Left hindlimb (tissue), 1 donor: ENCODE data around the gene HDAC4.

ENCODE experiments used
- DNase-seq: peaks from one replicate; pipeline ENCODE4 v3.0.0-alpha.2; 2018

HDAC4 gene

DNA sequence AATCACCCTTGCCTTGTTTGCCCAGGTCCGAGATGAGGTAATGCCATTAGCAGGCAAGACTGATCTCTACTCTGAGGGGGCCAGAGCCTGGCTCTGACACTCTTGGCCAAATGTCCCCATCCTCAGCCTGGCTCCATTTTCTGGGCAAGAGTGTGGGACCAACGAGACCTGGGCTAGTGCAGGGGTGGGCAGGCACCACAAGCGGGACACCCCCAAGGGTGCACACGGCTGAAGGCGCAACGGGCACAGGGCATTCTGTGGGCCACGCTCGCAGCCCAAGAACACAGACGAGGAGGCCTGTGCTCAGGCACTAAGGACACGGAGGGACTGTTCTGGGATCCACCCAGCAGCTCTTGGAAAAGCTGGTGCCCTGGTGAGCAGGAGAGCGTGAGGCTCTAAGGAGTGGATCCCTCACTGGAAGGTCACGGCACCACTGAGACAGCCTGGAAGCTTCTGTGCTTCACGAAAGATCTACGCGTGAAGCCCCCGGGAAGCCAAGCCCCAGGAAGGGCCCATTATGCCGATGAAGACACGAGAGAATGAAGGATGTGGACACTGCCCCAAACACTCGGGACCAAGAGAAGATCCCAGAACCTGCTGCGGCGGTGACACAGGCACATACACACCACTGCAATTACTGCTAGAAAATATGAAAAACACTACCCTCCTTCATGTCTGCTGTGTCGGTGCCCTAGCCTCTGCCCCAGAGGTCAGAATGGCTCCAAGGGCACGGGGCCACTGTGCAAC lies 138.2 kb downstream of the HDAC4 start:
- DNase-seq: peak; percentile 23

DNA sequence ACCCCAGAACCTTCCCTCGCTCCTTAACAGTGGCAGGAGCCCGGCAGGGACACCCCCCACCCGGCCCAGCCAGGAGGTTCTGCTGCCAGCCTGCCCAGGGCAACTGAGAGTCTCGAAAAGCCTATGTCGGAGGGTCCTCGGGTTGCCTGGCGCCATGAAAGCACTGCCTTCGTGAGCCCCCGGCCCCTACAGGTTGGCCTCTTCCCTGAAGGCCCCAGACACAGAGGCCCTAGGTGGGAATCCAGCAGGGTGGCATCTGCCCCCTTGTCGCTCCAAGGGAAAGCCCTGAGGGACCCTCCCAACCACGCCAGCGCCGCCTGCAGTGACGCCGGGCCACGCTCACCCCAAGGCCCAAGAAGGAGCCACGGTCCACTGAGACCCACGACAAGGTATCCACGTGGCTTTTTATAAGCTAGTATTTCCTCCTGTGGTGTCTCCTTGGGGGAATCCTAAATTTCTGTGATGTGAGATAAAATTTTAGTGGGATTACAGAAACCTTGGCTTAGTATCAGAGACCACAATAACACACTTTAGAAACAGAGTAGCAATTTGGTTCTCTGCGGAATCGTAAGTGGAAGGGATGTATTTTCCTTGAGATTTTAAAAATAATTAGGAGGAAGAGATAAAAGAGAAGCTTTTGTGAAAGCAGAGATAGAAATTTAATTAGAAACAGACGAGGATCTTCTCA lies 138.9 kb downstream of the HDAC4 start:
- DNase-seq: peak; percentile 18

DNA sequence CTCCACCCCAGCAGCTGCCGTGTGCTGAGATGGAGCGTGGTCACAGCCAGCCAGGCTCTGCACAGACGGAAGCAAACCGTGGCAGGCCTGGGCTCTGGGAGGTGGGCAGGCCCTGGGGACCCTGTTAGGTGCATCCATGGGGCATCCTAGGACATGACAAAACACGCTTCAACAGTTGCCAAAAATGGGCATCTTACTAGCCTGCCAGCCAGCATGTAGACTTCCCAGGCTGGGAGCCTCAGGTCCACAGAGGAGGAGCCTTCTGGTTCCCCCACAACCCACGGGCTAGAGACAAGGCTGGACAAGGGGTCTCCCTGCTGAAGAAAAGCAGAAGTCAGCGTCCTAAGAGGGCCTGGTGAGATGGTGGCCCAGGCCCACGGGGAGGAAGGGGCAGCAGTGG lies 139.5 kb downstream of the HDAC4 start:
- DNase-seq: no peak

DNA sequence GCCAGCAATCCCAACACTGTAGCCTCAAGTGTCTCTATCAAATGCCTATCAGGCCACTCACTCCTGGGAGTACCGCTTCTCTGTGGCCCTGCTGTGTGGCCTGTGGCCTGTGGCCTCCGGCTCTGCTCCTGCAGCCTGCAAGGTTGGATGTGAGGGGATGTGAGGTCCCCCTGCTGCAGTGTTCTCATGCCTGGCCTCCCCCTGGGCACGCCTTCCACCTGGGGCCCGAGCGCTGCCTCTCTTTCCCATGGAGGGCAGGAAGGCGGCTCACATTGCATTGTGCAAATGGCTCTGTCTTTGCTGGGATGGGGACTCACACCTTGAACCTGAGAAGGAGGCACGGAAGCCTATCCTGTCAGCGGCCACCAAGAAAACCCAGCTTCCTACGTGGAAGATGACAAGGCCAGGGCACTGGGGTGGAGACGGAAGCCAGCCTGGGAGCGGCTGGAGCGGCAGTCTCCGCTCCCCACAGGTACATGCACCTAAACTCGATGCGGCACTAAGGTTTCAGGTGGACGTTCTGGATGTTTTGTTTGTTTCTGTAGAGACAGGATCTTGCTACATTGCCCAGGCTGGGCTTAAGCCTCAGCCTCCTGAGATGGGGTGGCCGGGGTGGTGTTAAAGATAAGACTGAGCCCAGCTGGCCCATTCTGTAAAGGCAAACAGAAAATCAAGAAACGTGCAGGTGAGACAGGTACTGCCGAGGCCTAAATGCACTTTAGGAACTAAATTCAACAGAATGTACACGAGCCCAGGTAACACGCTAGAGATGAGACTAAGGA lies 140.1 kb downstream of the HDAC4 start:
- no peak for DNase-seq

DNA sequence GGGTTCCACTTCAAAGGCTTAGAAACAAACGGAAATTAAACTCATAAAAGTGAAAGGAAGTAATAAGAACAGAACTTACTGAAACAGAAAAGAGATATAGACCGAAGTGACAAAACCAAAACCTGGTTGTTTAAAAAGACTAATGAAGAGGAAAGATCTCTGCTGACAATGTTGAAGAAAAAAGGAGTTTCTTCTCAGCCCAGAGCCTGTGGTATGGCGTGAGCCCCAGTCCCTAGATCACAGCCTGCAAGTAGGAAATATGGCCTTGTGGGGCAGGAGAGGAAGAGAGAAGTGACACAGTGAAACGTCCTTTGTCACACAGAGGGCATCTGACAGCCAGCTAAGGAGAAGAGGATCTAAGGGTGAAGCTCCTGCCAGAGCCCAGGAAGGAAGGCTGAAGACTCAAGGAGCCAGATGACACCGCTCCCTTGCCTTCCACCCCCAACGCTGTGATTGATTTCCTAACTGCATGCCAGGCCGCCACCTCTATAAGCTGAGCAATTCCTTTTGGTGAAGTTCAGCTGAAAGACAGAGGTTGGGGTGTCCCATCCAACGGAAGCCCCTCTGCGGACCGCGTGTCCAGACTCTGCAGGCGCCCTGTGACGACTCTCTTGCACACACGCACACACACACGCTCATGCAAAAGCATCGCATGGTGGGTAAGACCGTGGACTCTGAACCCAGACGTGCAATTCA lies 141.1 kb downstream of the HDAC4 start:
- no peak for DNase-seq

DNA sequence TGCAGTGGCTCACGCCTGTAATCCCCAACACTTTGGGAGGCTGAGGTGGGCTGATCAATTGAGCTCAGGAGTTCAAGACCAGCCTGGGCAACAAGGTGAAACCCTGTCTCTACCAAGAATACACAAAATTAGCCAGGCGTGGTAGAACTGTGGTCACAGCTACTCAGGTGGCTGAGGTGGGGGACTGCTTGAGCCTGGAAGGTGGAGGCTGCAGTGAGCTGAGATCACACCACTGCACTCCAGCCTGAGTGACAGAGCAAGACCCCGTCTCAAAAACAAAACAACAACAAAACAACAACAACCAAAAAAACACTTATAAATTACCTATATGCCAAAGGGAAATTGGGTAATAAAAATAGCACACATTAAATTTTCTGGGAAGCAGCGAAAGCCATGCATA lies 141.6 kb downstream of the HDAC4 start:
- DNase-seq: no peak

DNA sequence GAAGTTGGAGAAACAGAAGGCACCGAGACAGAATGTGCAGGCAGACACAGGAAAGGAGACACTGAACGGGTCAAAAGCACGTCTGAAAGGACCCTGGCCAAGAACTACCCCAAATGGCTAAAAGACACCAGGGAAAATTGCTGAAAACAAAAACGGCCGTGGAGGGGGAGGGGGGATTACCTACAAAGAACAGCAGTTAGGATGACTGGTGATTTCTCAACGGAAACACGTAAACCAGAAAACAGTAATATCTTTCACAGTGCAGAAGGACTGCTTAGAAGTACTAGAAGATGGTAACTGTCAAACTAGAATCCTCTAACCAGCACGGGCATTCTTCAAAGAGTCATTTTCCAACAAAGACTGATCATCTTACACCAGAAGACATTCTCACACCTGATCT lies 142.6 kb downstream of the HDAC4 start:
- DNase-seq: no peak

DNA sequence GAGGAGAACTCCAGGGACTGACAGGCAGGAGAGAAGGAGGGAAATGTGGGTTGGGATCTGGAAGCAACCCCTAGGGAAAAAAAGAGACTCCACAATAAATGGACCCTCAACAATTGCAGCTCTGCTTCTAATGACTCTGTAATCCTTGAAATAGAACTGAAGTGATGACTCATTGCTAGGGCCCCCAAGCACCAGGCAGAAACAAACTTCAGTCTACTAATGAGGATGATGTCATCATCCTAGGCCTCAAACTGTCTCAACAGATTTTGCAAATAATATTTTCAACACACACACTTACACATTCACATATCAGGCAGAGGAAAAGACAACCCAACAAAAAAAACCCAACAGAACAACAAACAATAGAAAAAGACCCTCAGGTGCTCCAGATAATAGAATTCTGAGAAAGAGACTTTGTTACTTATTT lies 143.3 kb downstream of the HDAC4 start:
- DNase-seq: no peak

DNA sequence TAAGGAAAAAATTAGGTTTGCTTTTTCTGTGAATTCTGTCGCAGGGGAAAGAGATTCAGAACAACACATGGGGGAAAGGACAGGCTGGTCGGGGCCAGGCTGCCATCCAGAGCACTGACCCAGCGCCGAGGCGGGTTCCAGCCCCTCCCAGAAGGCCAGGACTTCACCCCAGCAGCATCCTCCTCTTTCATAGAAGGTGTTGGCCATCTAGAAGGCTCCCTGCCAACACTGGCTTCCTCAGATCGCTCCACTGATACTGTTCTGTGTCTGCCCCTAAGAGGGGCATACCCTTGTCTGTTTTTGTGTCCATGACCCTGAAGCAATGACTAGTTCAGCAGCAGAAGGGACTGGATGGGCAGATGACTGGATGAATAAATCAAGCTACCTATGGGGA lies 144.5 kb downstream of the HDAC4 start:
- no peak for DNase-seq

DNA sequence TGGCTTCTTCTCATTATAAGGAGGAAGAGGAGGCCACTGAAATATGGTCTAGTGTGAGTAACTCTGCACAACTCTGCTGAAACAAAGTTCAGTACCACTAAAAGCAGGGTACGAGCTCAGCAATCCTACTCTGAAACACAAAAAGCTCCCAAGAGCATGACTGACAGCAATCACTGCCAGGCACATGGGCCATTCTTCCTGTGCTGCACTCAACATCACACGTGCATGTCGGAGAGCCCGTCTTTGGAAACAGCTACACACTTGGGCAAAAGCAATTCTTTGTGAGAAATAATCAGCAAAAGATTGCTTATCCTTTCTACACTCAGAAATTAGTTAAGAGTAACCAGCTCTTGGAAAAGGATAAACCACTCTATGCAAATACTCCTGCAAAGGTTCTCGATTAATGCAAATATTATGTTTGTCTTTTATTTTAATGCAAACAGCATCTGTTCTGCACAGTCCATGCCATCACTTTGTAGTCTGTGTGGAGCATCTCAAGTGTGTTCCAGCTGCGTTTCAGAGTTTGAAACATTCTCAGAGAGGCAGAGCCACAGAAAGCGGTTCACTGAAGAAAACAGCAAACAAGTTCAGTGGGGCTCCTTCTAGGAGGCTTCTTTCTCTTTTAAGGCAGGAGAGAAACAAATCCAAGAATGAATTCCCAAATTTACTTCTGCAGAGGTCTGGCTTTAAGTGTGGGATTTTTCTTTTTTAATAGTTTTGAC lies 145.0 kb downstream of the HDAC4 start:
- peak; percentile 24 for DNase-seq

DNA sequence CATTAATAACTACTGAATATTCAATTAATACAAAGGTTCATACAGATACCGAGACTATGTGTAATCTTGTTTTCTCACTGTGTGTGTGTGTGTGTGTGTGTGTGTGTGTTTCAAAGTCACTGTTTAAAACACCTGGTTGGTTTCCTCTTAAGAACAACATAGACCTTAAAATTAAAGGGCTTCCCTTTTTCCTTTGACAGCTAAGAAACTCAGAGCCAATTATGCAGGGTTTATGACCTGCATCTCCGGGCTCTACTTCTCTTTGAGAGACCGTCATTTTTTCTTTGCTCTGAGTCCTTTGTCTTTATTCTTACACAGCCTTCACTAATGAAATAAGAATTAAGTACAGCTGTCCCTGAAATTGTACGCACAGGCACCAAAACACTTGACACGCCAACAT lies 145.6 kb downstream of the HDAC4 start:
- DNase-seq: no peak

DNA sequence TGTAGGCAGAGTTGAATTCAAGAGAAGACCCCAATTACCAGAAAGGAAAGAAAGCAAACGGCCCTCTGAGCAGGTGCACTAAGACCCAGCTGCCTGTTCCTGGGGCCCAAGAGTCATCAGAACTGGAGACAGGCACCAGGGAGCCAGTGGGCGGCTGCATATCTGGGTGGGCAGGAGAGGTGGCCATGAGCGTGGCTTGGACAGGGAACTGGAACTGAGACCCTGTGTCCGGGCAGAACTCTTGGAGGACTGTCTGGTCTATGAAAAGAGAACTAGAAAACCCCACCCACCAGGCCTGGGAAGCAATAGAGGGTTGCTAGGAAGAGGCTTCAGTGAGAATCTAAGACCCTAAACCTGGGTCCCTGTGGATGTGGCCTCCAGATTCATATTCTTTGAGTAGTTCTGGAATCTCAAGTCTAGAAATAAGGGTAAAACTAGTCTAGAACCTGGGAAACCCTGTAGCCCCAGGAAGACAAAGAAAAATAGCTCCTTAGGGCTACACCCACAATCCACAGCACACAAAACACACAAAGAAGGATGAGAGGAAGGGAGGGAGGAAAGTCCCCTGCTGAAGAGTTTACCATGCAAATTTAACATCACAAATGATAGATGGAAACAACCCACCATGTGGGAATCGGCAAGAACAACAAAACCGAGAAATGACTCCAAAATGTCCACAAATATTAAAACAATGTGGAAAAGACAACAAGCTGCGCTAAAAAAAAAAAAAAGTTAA lies 147.0 kb downstream of the HDAC4 start:
- no peak for DNase-seq

DNA sequence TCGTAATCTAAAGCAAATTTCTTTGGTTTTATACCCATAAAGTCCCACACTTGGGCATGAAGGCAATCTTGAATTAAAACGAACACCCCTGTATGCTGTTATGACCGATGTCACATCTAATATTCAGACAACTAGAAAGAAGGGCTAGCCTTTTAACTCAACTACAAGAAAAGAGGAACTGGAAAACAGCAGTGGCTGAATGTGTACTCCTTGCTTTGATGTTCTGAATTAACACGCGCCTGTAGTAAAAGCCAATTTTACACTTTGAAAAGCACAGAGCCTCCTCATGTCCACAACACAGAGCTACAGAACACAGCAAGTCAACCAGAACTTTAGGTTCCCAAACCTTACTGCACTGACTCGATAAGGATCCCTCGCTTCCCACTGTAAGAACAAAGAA lies 147.6 kb downstream of the HDAC4 start:
- DNase-seq: no peak

DNA sequence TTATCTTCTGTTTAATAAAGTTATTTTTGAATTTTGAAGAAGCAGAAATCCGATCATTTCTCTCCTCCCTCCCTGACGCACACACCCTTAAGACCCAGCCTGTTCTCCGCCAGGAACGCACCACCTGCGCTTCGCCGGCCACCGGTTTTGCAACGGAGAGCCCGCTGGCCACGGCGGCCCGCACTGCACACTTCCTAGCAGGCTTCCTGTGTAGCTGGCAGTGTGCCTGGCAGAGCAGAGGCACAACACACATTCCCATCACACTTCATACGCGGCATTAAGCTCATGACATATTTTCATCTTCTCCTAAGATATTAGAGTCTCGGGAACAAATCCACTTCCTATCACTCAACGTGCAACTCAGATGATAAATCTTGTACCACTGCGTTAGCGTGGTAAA lies 148.0 kb downstream of the HDAC4 start:
- no peak for DNase-seq

DNA sequence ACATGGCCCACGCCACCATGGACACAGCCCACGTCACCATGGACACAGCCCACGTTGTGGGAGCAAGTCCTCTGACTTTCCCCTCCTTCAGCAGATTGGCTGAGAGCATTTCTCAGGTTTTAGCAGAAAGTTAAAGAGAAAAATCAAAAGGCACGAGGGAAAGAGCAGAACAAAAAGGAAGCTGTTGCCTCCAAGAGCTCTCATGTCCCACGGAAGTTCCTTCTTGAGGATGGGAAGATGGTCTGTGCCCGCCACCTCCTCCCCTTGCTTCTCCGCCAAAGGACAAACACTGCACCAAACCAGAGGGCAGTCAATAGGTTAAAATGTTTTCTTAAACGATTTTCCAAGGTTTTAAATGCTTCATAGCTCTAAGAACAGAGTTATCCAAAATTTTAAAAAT lies 148.4 kb downstream of the HDAC4 start:
- DNase-seq: no peak

DNA sequence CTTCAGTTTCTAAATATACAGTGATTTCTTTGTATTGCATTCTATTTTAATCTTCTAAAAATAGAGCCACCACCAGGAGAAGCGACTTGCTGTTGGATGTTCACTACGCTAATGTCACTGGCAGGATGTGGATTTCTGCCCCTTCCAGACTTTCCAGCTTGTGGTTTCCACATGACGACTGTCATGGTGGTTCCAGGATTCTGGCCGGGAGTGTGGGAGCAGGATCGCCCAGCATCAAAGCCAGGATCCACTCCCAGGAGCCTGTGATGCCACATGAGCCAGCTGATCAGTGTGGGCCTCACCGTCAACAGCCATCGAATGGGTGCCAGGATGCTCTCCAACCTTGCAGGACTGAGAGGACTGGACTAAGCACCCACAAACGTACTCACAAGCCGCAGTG lies 148.8 kb downstream of the HDAC4 start:
- DNase-seq: peak; percentile 30

DNA sequence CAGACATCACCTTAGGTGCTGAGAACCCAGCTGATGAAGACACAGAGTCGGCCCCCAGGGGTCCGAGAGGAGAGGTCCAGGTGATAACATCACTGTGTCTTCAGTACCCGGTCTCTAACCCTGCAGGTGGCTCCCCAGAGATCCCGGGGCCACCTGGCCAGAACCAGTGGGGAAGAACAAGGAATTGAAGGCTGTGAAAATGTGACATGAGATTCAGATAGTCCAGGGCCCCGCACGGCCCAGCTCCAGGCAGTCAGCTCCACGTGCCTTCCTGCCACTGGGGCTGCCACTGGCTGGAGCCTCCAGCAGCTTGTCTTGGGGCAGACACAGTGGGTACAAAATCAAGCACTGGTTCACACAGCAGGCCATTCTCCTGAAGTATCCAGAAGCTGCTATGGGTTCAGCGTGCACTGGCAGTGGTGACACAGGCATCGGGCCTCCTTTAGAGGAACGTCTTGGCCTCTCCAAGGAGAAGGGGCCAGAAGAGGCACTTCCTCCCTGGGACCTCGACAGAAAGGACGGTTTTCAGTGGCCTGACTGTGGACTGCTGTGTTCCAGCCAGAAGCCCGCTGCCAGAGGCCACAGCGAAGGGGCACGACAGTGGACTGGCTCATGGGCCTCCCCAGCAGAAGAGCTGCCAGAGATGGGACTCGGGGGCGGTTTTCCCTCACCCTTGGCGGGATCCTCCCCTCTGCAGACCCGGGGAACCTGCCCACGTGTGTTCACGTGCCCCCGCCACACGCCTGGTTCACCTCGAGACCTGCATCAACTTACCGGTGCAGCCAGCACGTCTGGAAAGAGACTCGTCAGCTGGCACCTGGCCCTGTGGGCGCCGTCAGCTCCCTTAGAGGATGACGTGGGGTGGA lies 150.4 kb downstream of the HDAC4 start:
- DNase-seq: peak; percentile 25

DNA sequence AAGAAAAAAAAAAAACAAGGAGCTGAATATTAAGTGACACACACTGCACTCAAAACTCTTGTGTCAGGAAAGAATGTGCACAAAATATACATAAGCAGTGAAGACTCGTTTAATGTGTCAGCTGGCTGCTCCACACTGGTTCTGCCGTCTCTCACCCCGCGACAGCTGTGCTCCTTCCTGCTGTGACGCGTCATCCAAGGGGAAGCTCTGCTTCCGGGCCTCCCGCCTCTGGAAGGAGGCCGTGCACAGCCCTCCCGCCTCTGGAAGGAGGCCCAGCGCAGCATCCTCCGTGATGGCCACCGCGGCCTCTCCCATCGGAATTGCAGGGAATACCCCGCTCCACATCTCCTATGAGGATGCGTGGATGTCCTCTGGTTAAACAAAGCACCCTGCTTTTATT lies 151.0 kb downstream of the HDAC4 start:
- DNase-seq: peak; percentile 81

DNA sequence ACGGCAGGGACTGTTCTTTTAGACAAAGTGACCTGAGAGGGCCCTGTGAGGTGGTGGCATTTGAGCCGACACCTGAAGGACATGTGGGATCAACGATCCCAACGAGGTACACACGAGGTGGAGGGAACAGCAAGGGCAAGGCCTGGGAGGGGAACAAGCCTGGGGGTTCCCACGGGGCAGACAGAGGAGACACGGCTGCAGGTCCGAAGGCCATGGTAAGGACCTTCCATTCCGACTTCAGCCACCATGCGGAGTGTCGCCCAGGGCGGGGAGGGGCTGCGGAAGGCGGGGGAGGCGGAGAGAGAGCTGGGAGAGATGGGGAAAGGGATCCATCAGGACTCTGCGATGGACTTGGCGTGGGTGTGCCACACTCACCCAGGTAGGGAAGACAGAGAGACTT lies 151.8 kb downstream of the HDAC4 start:
- no peak for DNase-seq

DNA sequence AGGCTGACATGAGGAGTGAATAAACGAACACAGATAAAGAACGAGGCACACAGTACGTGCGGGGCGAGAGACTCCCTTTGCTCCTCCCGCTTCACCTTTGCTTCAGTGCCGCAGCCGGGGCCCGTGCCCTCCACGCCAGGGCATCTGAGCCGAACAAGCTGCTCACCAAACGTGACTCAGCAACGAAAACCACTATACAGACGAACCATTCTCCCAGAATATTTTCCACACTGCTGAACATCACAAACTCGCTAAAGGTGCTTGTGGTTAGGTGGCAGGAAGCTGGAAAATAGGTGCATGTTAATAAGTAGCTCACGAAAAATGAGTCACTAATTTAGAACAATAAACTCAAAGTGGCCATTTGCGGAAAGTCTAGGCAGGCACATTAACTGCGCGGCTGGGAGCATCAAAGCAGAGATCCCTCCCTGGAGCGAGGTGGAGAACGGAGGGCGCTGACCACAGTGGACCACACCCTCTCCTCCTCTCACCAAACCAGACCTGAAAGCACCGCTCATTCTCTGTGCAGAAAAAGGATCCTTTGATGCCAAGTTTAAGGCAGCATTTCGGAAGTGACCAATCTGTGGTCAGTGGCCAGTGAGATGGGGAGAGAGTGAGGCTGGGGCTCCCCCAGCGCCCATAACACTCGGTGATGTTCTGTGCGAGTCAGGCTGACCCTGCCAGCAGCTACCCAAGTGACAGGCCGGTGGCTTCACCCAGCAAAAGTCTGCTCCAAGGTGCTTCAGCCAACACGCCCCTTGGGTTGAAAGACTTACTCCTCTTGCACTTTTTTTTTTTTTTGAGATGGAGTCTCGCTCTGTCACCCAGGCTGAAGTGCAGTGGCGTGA lies 153.2 kb downstream of the HDAC4 start:
- peak; percentile 34 for DNase-seq
